ENCODE data around the gene SLC46A1.

SLC46A1 gene

GRCh38 chr17:28391401-28391800 is 14.6 kb downstream of the SLC46A1 start:
- Histone ChIP-seq H3K27me3 (ENCODE audit: control insufficient read depth, insufficient read depth, low read length) (no peaks in the 10 kb centered on the region), H3K4me1 (ENCODE audit: control insufficient read depth, insufficient read depth, low read length) (no peaks in the 10 kb centered on the region), H3K9ac (ENCODE audit: low read depth, low read length) (no peak overlapping the region), H3K9me3 (replicated peaks; ENCODE audit: low read length) (no peaks in the 10 kb centered on the region), H3K4me3 (ENCODE audit: low read length) (no peak overlapping the region), H3K4me2 (ENCODE audit: low read length) (no peak overlapping the region), H3K36me3 (ENCODE audit: insufficient read depth, low read length) (peaks cover 17% of the 10 kb centered on the region)

GRCh38 chr17:28390984-28391383 is 15.0 kb downstream of the SLC46A1 start:
- H3K9me3 ChIP-seq (replicated peaks; ENCODE audit: low read length) = no peaks in the 10 kb centered on the region
- H3K9ac ChIP-seq (ENCODE audit: low read depth, low read length) = no peak overlapping the region
- no peaks in the 10 kb centered on the region for H3K27me3 ChIP-seq (ENCODE audit: control insufficient read depth, insufficient read depth, low read length)
- no peak overlapping the region for H3K4me2 ChIP-seq (ENCODE audit: low read length)
- peaks cover 17% of the 10 kb centered on the region for H3K36me3 ChIP-seq (ENCODE audit: insufficient read depth, low read length)
- H3K4me1 ChIP-seq (ENCODE audit: control insufficient read depth, insufficient read depth, low read length) = no peaks in the 10 kb centered on the region
- no peak overlapping the region for H3K4me3 ChIP-seq (ENCODE audit: low read length)

- Histone ChIP-seq H3K4me3 (ENCODE audit: low read length) (no peak overlapping the region), H3K9ac (ENCODE audit: low read depth, low read length) (no peak overlapping the region), H3K4me1 (ENCODE audit: control insufficient read depth, insufficient read depth, low read length) (no peaks in the 10 kb centered on the region), H3K27me3 (ENCODE audit: control insufficient read depth, insufficient read depth, low read length) (no peaks in the 10 kb centered on the region), H3K4me2 (ENCODE audit: low read length) (no peak overlapping the region), H3K36me3 (ENCODE audit: insufficient read depth, low read length) (peaks cover 17% of the 10 kb centered on the region), H3K9me3 (replicated peaks; ENCODE audit: low read length) (no peaks in the 10 kb centered on the region)
These were observed 15.4 kb downstream of the SLC46A1 start for GRCh38 chr17:28390563-28390962.

- no peak overlapping the region for H3K9ac ChIP-seq (ENCODE audit: low read depth, low read length)
- no peaks in the 10 kb centered on the region for H3K4me1 ChIP-seq (ENCODE audit: control insufficient read depth, insufficient read depth, low read length)
- no peak overlapping the region for H3K4me3 ChIP-seq (ENCODE audit: low read length)
- H3K9me3 ChIP-seq (replicated peaks; ENCODE audit: low read length) = no peaks in the 10 kb centered on the region
- no peak overlapping the region for H3K4me2 ChIP-seq (ENCODE audit: low read length)
- no peaks in the 10 kb centered on the region for H3K27me3 ChIP-seq (ENCODE audit: control insufficient read depth, insufficient read depth, low read length)
- H3K36me3 ChIP-seq (ENCODE audit: insufficient read depth, low read length) = peaks cover 17% of the 10 kb centered on the region
These were observed 15.9 kb downstream of the SLC46A1 start for GRCh38 chr17:28390141-28390540.

GRCh38 chr17:28388106-28388505 is 17.9 kb downstream of the SLC46A1 start:
- no peaks in the 10 kb centered on the region for H3K27me3 ChIP-seq (ENCODE audit: control insufficient read depth, insufficient read depth, low read length)

GRCh38 chr17:28386391-28386790 is 19.6 kb downstream of the SLC46A1 start:
- no peak overlapping the region for H3K4me3 ChIP-seq (ENCODE audit: low read length)
- H3K9me3 ChIP-seq (replicated peaks; ENCODE audit: low read length) = no peaks in the 10 kb centered on the region
- H3K36me3 ChIP-seq (ENCODE audit: insufficient read depth, low read length) = peaks cover 17% of the 10 kb centered on the region
- H3K4me1 ChIP-seq (ENCODE audit: control insufficient read depth, insufficient read depth, low read length) = no peaks in the 10 kb centered on the region
- H3K9ac ChIP-seq (ENCODE audit: low read depth, low read length) = no peak overlapping the region
- no peak overlapping the region for H3K4me2 ChIP-seq (ENCODE audit: low read length)
- H3K27me3 ChIP-seq (ENCODE audit: control insufficient read depth, insufficient read depth, low read length) = no peaks in the 10 kb centered on the region

More at GRCh38 chr17:28388106-28388505, 17.9 kb downstream of the SLC46A1 start:
- H3K36me3 ChIP-seq (ENCODE audit: insufficient read depth, low read length) = peaks cover 17% of the 10 kb centered on the region
- no peak overlapping the region for H3K9ac ChIP-seq (ENCODE audit: low read depth, low read length)
- no peaks in the 10 kb centered on the region for H3K4me1 ChIP-seq (ENCODE audit: control insufficient read depth, insufficient read depth, low read length)
- no peaks in the 10 kb centered on the region for H3K9me3 ChIP-seq (replicated peaks; ENCODE audit: low read length)
- no peak overlapping the region for H3K4me2 ChIP-seq (ENCODE audit: low read length)
- H3K4me3 ChIP-seq (ENCODE audit: low read length) = no peak overlapping the region

GRCh38 chr17:28385406-28385805 is 20.6 kb downstream of the SLC46A1 start:
- H3K9ac ChIP-seq (ENCODE audit: low read depth, low read length) = no peak overlapping the region
- no peaks in the 10 kb centered on the region for H3K4me1 ChIP-seq (ENCODE audit: control insufficient read depth, insufficient read depth, low read length)
- no peak overlapping the region for H3K4me3 ChIP-seq (ENCODE audit: low read length)
- no peak overlapping the region for H3K4me2 ChIP-seq (ENCODE audit: low read length)
- no peaks in the 10 kb centered on the region for H3K9me3 ChIP-seq (replicated peaks; ENCODE audit: low read length)
- H3K27me3 ChIP-seq (ENCODE audit: control insufficient read depth, insufficient read depth, low read length) = no peaks in the 10 kb centered on the region
- peaks cover 7% of the 10 kb centered on the region for H3K36me3 ChIP-seq (ENCODE audit: insufficient read depth, low read length)

- H3K9ac ChIP-seq (ENCODE audit: low read depth, low read length) = no peak overlapping the region
- no peaks in the 10 kb centered on the region for H3K27me3 ChIP-seq (ENCODE audit: control insufficient read depth, insufficient read depth, low read length)
- H3K4me3 ChIP-seq (ENCODE audit: low read length) = no peak overlapping the region
- H3K4me1 ChIP-seq (ENCODE audit: control insufficient read depth, insufficient read depth, low read length) = no peaks in the 10 kb centered on the region
- no peaks in the 10 kb centered on the region for H3K9me3 ChIP-seq (replicated peaks; ENCODE audit: low read length)
- H3K36me3 ChIP-seq (ENCODE audit: insufficient read depth, low read length) = peaks cover 4% of the 10 kb centered on the region
- no peak overlapping the region for H3K4me2 ChIP-seq (ENCODE audit: low read length)
These were observed 21.0 kb downstream of the SLC46A1 start for GRCh38 chr17:28385037-28385400.

- Histone ChIP-seq H3K36me3 (ENCODE audit: insufficient read depth, low read length) (peaks cover 4% of the 10 kb centered on the region), H3K4me1 (ENCODE audit: control insufficient read depth, insufficient read depth, low read length) (no peaks in the 10 kb centered on the region), H3K4me3 (ENCODE audit: low read length) (no peak overlapping the region), H3K4me2 (ENCODE audit: low read length) (no peak overlapping the region), H3K9ac (ENCODE audit: low read depth, low read length) (no peak overlapping the region), H3K9me3 (replicated peaks; ENCODE audit: low read length) (no peaks in the 10 kb centered on the region), H3K27me3 (ENCODE audit: control insufficient read depth, insufficient read depth, low read length) (no peaks in the 10 kb centered on the region)
These were observed 21.6 kb downstream of the SLC46A1 start for GRCh38 chr17:28384281-28385036.

GRCh38 chr17:28381141-28381825 is 24.7 kb downstream of the SLC46A1 start:
- no peaks in the 10 kb centered on the region for H3K9me3 ChIP-seq (replicated peaks; ENCODE audit: low read length)
- H3K27me3 ChIP-seq (ENCODE audit: control insufficient read depth, insufficient read depth, low read length) = no peaks in the 10 kb centered on the region
- no peak overlapping the region for H3K9ac ChIP-seq (ENCODE audit: low read depth, low read length)
- H3K4me1 ChIP-seq (ENCODE audit: control insufficient read depth, insufficient read depth, low read length) = no peaks in the 10 kb centered on the region
- no peak overlapping the region for H3K4me2 ChIP-seq (ENCODE audit: low read length)
- no peaks in the 10 kb centered on the region for H3K36me3 ChIP-seq (ENCODE audit: insufficient read depth, low read length)
- H3K4me3 ChIP-seq (ENCODE audit: low read length) = no peak overlapping the region

GRCh38 chr17:28379814-28380801 is 25.9 kb downstream of the SLC46A1 start:
- Histone ChIP-seq H3K9me3 (replicated peaks; ENCODE audit: low read length) (no peaks in the 10 kb centered on the region), H3K27me3 (ENCODE audit: control insufficient read depth, insufficient read depth, low read length) (no peaks in the 10 kb centered on the region), H3K4me3 (ENCODE audit: low read length) (no peak overlapping the region), H3K4me2 (ENCODE audit: low read length) (no peak overlapping the region), H3K9ac (ENCODE audit: low read depth, low read length) (no peak overlapping the region), H3K36me3 (ENCODE audit: insufficient read depth, low read length) (no peaks in the 10 kb centered on the region), H3K4me1 (ENCODE audit: control insufficient read depth, insufficient read depth, low read length) (no peaks in the 10 kb centered on the region)
